ENCODE data around the gene CNOT6.
A peak's percentile ranks its signal among the peaks of the same experiment; 100 is the strongest.

The CNOT6 gene

DNA sequence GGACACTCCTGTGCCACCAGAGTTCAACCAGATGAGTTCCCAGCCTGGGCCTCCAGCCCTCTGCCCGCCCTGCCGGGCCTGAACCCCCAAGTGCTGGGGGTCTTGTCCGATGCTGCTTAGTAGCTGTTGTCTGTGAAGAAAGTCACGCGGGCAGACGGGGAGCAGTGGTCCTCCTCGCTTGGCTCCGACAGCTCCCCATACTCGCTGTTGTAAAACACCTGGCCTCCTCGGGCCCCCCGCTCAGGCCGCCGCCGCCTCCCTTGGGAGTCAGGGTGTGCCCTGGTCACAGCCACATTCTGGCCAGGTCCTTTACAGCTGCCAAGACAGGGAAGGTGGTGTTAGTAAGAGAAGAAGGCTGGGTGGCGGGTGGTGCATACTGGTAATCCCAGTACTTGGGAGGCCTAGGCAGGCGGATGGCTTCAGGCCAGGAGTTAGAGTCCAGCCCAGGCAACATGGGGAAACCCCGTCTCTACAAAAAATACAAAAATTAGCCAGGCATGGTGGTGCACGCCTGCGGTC lies 109.0 kb downstream of the CNOT6 start:
- DNase-seq, result no peak

- no peak for DNase-seq
Measured at GRCh38 chr5:180604271-180604670, 110.1 kb downstream of the CNOT6 start.

- DNase-seq, result peak; percentile 37 to 56
Measured at GRCh38 chr5:180605554-180606214, 111.5 kb downstream of the CNOT6 start.

DNA sequence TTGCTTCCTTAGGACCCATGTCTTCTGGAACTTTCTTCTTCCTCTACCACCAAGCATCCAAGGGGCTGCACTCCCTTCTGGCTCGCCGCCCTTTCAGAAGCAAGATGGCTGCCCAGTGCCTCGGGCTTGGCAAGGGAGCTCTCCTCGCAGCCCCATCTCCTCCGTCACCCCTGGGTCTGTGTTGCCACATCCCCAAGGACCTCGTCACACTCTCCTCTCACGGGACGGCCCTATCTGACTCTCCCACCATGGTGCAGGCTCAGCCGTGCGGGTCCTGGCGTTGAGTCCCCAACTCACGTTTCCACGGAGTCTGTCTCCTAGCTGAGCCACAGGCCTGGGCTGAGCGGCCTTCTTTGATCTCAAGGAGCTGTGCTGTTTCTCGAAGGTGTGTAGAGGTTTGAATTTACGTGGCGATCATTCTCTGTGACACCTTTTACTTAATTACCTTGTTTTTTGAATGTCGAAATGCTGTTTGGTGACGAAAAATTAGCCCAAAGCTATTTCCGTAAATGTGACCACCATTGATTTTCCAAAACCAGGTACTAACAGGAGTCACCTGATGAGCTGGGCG lies 112.1 kb downstream of the CNOT6 start:
- DNase-seq, result no peak

DNA sequence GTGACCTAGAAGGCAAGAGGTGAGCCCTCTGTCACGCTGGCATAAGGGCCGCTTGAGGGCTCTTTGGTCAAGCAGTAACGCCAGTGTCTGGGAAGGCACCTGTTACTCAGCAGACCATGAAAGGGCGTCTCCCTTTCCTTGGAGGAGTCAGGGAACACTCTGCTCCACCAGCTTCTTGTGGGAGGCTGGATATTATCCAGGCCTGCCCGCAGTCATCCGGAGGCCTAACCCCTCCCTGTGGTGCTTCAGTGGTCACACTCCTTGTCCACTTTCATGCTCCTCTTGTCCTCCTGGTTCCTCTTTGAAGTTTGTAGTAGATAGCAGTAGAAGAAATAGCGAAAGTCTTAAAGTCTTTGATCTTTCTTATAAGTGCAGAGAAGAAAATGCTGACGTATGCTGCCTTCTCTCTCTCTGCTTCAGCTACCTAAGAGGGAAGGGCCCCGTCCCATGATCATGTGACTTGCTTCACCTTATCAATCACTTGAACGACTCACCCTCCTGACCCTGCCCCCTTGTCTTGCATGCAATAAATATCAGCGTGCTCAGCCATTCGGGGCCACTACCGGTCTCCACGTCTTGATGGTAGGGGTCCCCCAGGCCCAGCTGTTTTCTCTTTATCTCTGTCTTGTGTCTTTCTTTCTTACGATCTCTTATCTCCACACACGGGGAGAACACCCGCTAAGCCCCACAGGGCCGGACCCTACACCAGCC lies 113.8 kb downstream of the CNOT6 start:
- DNase-seq, result no peak

DNA sequence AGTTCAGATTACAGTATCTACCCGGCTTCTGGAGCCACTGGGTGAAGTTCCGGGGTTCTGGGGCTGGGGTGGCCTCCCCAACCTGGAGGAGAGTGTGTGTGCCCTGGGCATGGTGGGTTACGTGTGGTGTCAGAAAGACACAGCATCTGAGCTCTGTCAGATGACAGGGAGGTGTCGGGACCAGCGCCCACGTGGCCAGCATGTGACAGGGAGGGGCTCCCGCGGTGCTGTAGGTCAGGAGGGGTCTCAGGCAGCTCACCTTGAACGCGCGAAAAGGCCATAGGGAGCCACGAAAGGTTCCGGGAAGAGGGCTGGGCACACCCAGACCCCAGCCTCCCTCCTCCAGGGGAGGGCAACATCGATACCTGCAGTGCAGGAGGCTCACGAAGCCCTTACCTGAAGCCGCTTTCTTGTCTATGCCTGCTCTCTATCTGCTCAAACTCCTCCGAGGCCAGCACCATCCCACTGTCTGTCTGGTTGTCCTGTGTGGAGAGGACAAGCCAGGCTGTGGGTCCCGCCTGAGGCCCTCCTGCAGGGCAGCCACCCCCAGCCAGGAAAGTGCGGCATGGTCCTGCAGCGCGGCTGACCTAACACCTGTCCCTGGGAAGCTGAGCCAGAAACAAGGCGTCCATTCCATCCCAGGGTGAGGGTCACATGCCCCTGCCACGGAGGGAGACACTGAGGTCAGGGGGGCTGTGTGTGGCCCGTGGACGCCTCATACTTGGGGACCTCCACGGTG lies 114.6 kb downstream of the CNOT6 start:
- no peak for DNase-seq

DNA sequence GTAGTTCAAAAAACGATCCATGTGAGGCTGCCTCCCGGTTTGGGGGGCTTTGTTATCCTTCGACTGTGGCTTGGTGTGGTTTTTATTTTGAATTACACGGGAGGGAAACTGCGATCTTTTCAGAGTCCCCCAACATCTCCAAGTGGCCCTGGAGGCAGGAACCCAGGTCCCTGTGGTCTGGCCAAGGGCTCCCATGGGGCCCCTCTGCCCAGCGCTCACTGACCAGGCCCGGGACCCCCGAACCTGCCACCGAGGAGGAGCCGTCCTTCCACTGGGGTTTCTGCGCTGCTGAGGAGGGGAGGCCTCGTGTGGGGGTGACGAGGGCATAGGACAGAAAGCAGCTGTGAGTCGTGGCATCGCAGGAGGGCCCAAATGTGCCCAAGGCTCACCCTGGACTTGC lies 115.2 kb downstream of the CNOT6 start:
- no peak for DNase-seq

- no peak for DNase-seq
Measured at GRCh38 chr5:180609817-180610550, 115.8 kb downstream of the CNOT6 start.

DNA sequence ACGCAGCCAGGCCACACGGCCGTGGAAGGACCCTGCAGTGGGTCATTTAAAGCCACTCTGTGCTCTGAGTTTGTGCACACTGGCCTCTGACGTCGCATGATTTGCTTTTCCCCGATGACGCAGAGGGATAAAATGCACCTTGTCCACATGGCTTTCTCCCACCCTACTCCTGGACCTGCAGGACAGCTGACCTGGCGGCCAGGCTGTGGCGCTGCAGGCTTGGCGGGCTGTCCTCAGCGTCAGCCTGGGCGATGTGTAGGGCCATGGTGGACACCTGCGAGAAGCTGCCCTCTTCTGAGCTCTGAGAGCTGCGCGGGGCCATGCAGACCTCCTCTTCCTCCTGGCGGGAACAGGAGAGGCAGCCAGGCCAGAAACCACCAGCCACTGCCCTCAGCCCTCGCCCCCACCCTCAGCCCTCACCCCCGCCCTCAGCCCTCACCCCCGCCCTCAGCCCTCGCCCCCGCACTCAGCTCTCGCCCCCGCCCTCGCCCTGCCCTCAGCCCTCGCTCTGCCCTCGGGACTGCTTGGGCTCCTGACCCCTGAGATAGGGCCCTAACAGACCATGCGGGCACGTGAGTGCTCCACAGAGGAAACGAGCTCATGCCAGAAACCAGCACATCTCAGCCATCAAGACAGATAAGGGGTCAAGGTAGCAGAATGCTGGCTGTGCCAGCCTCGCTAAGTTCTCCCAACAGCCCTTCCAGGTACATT lies 117.1 kb downstream of the CNOT6 start:
- DNase-seq, result no peak

GRCh38 chr5:180612683-180613082 lies 118.5 kb downstream of the CNOT6 start:
- no peak for DNase-seq

GRCh38 chr5:180613188-180613813 lies 119.1 kb downstream of the CNOT6 start:
- DNase-seq, result no peak

DNA sequence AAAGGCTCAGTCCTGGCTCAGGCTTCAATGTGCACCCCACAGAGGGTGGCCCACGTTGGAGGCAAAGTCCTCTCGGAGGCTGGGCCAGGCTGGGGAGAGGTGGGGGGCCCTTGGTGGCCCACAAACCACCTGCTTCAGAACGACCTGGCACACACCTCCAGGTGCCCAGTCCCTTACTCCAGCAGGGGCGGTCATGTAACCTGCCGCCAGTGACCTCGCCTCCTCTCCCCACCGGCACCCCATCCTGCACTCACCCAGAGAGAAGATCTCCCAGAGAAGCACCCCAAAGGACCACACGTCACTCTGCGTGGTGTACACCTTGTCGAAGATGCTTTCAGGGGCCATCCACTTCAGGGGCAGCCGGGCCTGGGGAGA lies 119.6 kb downstream of the CNOT6 start:
- no peak for DNase-seq

DNA sequence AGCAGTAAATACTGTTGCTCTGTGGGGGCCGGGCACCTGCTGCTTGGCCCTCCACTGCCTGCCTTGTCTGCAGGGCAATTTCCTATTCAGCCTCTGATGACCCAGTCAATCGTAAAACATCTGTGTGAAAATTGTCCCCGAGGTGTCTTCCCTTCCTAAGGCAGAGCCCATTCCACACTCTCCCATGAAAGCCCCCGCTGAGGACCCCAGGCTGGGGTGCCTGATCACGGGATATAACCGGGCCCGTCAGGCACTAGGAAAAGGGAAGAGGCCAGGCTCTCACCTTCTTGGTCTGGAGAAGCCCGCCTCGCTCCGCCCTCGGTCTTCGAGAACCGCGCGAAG lies 124.3 kb downstream of the CNOT6 start:
- no peak for DNase-seq

GRCh38 chr5:180618829-180619562 lies 124.8 kb downstream of the CNOT6 start:
- peak in 1 of 2 donors; percentile 13 for DNase-seq

GRCh38 chr5:180619563-180619915 lies 125.4 kb downstream of the CNOT6 start:
- no peak for DNase-seq

- no peak for DNase-seq
Measured at GRCh38 chr5:180620014-180620413, 125.8 kb downstream of the CNOT6 start.

DNA sequence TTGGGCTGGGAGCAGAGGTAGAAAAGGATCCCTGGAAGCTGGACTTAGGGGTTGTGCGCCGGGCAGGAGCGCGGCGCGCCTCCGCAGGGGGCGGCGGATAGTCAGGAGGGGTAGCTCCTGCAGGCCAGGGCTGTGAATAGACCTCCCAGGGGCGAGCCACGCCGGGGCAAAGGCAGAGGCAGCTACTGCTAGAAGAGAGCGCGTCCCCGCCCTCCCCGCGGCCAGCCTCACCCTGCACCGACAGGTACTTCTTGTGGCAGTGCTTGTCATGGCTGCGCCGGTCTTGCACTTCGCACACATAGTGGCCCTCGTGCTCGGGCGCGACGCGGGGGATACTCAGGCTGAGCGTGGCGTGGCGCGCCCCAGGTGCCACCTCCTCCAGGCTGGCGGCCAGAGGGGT lies 127.1 kb downstream of the CNOT6 start:
- no peak for DNase-seq

DNA sequence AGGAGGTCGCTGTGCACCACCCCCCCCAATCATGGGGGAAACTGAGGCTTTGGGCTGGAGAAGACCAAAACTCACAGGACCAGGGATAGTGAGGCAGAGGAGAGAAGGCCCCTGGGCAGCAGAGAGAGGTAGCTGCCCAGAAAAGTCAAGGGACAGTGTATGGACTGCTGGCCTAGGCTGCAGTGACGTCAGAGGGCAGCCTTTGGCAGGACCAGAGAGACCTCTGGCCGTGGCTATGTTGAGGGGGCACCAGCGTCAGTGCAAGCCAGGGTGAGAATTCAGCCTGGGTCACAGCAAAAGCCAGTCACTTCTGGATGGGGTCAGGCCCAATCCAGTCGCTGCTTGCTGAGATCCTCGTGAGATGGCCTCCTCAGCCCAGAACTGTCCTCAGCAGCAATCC lies 128.7 kb downstream of the CNOT6 start:
- DNase-seq, result no peak

- no peak for DNase-seq
Measured at GRCh38 chr5:180623411-180623834, 129.2 kb downstream of the CNOT6 start.

DNA sequence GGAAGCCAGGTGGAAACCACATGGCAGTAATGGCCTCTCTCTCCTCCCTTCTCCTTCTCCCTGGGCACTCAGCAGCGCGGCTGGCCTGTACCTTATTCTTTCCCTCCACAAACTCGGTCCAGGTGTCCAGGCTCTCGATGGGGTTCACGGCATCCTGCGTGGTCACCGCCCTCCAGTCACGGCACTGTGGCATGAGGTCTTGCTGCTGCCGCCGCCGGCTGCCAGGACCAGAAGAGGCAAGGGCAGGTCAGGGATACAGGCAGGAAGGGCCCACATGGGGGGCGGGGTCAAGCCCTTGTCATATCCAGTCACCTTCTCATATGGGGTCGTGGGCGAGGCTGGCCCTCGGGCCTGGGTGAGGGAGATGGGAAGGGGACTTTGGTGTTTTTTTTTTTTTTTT lies 129.7 kb downstream of the CNOT6 start:
- no peak for DNase-seq

GRCh38 chr5:180624587-180624986 lies 130.4 kb downstream of the CNOT6 start:
- no peak for DNase-seq
